Frontal cortex (tissue), 4 donors: ENCODE results near the gene MORC4. TPM values are rescaled to one million over a fixed set of nuclear protein-coding genes. Genes with fewer than 3 reads are reported as not detected.
"Not testable (repeated sequence)": the region's sequence is repeated elsewhere in the genome, so short reads cannot be mapped to it uniquely, and the experiment has no call there.

Experiments used
- DNase-seq, 2 donors: peaks; one replicate each; pipeline ENCODE4 v3.0.0; 2012; ENCODE audit warnings: low spot score in 2 of 2
- FAIRE-seq: peaks from 2 replicates; lab custom pipeline; 2012; peaks lifted over from hg19 to GRCh38; lab: Jason Lieb, UNC
- total RNA-seq: library from RNA; depleted of rRNA; stranded (reverse); fragments of >200 nt; gene quantifications from one replicate; pipeline ENCODE4 v1.2.3, GENCODE V29; 2014
- donor health status: control.
- donor health status: control.
- donor health status: control.

The MORC4 gene
- total RNA-seq: 4.1 TPM

DNA sequence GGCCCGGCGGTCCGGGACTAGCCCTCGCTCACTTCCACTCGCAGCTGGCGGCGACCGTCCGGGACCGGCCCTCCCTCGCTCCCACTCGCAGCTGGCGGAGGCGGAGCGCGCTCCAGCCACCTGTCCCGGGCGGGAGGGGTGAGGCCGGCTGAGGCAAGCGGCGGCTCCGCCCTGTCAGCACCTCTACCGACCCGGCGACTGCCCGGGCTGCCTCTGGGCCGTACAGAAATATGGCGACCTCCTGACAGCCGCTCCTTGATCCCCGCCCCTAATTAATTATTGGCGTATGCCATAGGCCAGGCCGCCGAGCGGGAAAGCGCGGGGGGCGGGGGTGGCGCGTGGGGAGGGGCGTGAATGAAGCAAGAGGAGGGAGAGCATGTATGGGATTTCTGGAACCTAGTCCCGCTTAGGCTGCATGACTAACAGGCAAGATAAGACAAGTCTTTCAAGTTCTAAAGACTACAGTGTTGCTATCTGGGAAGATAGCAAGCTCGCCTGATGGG lies at the start of gene MORC4:
MORC4 (minus strand) TSS at position 200 of the 503 bp plus-strand sequence. CDS start 243 bp downstream, outside the sequence.
- DNase-seq (peak; percentile 36 to 54), FAIRE-seq (no peak)

DNA sequence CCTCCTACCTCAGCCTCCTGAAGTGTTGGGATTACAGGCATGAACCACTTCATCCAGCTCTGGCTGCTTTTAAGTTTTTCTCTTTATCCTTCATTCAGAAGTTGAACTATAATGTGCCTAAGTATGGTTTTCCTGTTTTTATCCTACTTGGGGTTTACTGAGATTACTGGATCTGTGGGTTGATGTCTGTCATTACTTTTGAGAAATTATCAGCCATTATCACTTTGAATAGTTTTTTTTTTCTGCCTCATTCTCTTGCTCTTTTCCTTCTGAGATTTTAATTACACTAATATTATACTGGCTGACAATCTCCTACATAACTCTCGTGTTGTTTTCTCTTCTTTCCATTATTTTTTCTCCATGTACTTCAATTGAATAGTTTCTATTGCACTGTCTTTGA lies 47.6 kb upstream of the MORC4 start:
- FAIRE-seq (no peak), DNase-seq (no peak)

DNA sequence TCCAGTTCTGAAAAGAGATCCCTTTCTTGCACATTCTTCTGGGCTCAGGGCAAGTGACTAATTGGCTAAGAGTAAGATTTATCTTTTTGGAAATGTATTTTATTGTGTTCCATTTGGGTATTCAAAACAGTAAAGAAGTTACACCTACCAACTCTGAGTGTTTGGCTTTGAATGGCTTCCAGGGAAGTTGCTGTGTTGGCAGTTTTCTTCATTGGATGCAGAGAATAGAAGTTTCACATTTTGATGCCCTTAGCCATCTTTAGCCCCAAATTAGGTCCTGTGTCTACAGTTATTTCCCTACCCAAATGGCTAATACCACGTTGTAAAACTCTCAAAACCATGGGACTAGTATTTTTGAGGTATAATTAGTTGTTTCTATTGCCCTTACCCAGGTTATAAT lies 29.7 kb upstream of the MORC4 start:
- FAIRE-seq (no peak), DNase-seq (no peak)

DNA sequence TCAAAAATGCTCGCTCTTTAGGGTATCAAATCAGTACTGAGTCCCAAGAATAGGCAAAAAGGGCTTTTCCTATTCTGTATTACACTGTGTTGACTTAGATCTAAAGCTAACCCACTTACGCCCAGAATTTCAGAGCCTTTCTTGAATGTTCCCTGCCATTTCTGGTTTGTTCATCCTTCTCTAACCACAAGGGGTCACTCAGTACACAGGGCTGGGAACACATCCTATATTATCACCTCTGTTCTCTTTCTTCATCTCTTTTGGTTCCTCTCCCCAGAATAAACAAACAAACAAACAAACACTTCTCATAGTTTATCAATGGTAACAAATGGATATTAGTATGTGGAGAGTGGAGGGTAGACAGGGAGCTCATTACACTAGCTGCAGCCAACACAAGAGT lies 25.5 kb upstream of the MORC4 start:
- peak in 1 of 2 donors; percentile 2 for DNase-seq
- FAIRE-seq: no peak

DNA sequence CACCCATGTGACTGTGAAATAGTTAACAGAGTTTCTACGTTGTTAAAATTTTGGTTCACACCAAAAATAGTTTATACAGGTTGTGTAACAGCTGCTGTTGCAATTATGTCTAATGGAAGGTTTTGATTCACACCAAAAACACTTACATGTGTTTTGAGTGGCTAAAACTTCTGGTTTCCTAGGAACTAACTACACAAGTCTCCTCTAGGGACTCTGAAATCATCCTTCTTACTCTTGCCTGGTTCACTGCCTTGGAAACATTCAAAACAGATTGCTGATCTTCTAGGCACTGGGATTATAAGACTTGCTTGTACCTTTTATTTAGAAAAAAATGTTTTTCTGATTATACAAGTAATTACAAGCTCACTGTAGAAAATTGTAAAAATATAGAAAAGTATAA lies 14.9 kb upstream of the MORC4 start:
- DNase-seq (no peak), FAIRE-seq (no peak)

DNA sequence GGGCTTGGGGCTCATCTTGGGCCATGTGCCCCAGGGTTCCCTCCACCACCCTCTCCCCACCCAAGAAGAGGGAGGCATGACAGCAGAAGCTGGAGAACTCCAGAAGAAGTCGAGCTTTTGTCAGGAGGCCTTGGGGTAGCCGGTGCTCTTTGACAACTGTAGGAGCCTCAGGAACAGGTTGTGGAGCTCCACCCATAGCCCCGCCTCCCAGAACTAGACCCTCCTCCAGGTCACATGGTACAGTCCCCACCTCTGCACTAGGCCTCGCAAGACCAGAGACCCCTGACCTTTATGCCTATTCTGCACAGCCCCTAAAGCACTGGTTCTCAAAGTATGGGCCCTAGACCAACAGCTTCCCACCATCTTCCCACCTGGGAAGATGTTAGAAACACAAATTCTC lies 8.0 kb upstream of the MORC4 start:
- DNase-seq (no peak), FAIRE-seq (no peak)

- peak; percentile 12 to 39 for DNase-seq
- FAIRE-seq: no peak
Measured at GRCh38 chrX:106999002-106999975, 723 bp downstream of the MORC4 start.

GRCh38 chrX:106997611-106998010 lies 2.4 kb downstream of the MORC4 start:
- FAIRE-seq: no peak
- DNase-seq: no peak

DNA sequence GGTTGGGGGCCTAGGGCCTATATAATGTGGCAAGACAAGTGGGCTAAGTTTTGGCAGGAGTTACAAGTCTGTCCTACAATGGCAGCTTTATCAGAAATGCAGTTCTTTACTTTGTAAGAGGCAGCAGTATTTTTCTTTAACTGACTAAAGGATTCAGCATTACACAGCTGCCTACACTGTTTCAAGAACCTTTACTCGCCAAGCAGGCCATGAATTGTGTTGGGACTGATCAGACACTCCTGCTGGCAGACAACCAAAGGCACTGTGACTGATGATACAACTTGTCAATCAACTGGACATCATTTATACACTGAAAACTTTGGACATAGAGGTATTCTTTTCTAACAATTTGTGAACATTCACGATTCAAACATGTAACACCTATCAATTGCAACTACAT lies 4.3 kb downstream of the MORC4 start:
- FAIRE-seq: no peak
- no peak for DNase-seq

DNA sequence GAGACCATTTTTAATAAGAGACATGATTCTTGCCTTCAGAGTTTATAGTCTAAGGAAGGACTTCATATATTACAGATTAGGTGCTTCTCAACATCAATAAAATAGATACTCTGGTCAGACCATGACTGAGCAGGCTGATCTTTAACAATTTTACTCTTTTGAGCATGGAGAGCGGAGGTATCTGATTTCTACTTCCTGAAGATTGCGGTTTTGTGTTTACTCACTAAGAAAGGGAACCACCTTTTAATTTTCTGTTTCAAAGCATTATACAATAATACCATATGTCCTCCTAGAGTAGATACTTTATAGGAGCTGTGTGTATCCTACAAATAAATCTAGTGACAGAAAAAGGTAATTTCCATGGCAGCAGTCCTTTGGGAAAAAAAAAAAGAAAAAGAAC lies 12.5 kb downstream of the MORC4 start:
- DNase-seq: no peak

DNA sequence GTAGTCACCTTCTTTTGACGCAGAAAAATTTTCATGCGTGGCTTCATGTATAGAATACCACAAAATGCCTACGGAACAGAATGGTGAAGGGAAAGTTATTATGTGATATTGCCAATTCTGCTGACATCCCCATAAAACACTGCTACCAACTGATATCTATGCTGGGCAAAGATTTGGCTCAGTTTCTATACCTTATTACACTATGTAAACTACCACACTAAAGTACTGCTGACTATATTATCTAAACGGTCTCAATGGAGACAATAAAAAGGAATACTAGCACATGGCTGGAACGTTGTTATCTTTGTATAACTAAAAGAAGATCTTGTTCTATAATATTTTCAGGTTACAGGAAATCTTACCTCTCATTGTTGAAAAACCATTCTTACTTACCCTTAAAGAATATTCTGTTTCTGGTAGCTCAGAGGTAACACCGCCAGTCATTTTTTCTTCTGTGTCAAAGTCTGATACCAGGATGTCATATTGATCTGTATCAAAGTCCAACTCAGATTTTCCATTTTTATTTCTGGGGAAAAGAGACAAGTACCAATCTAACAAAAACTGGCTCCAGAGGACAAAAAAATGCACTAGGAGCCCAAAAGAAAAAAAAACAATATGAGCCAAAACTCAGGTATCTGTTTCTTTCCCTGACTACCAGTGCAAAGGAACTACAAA lies 18.9 kb downstream of the MORC4 start:
- FAIRE-seq: no peak
- DNase-seq: no peak

More for the DNA sequence above, 12.5 kb downstream of the MORC4 start:
- no peak for FAIRE-seq

- FAIRE-seq (no peak), DNase-seq (no peak)
Measured at GRCh38 chrX:106976416-106976815, 23.6 kb downstream of the MORC4 start.

DNA sequence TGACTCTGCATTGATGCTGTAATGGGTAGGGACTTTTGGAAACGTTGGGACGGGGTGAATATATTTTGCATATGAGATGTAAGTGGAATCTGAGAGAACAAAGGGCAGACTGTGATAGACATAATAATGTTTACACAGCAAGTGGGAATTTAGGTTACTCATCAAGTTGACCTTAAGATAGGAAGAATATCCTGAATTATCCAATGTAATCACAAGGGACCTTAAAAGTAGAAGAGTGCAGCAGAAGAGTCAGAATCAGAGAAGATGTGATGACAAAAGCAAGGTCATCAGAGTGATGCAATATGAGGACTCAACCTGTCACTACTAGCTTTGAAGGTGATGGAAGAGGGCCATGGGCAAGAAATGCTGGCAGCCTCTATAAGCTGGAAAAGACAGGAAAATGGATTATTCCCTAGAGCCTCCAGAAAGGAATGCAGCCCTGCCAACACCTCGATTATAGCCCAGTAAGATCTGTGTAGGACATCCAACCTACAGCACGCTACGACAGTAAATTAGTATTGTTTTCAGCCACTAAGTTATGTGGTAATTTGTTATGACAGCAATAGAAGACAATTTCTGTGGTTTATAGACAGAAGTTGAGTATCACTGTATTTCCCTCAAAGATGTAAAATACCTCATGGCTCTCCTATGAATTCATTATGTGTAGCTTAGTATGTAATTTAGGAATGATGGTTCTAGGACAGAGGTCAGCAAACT lies 26.4 kb downstream of the MORC4 start:
- no peak for FAIRE-seq

DNA sequence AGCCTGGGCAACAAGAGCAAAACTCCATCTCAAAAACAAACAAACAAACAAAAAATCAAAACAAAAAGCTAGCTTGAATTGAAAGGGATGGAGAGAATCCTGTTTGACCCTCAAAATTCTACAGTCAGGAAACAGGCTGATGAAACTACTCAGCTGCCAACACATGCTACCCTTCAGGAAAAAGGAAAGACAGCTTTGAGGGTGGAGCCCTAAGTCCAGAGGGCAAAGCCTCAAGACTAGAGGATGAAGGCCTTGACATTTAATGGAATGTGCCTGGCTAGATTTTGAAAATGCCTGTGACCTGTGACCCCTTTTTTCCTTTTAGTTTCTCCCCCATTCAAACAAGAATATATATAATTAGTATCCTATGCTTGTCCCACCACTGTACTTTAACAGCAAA lies 27.1 kb downstream of the MORC4 start:
- FAIRE-seq (no peak), DNase-seq (no peak)

More for the DNA sequence above, 26.4 kb downstream of the MORC4 start:
- DNase-seq: no peak

DNA sequence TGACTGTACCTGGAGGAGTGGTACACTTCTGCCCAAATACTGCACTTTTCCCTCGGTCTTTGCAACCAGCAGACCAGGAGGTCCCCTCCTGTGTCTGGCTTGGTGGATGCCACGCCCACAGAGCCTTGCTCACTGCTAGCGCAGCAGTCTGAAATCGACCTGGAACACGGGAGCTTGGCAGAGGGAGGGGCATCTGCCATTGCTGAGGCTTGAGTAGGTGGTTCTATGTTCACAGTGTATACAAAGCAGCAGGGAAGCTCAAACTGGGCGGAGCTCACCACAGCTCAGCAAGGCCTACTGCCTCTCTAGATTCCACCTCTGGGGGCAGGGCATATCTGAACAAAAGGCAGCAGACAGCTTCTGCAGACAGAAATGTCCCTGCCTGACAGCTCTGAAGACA lies 33.5 kb downstream of the MORC4 start:
- not testable (repeated sequence) for DNase-seq, FAIRE-seq

GRCh38 chrX:106964290-106964689 lies 35.7 kb downstream of the MORC4 start:
- no peak for FAIRE-seq
- no peak for DNase-seq

DNA sequence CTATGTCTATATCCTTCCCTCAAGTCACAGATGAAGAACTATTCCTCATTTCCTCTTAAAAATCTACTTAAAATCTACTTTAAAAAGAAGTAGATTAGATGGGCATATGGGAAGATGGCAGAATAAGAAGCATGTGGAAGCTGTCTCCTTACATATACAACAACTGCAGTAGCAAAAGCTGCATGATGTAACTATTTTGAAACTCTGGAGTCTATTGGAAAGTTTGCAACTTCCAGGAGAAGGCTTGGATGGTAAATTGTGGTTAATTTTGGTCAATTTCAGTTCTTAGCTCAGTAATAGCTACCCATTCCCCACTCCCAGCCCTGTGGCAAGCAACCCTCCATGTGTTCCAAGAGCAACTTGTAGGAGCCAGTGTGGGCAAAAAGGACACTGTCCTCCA lies 36.9 kb downstream of the MORC4 start:
- DNase-seq: no peak
- FAIRE-seq: no peak

GRCh38 chrX:106959901-106960300 lies 40.1 kb downstream of the MORC4 start:
- peak in 1 of 2 donors; percentile 3 for DNase-seq
- no peak for FAIRE-seq

DNA sequence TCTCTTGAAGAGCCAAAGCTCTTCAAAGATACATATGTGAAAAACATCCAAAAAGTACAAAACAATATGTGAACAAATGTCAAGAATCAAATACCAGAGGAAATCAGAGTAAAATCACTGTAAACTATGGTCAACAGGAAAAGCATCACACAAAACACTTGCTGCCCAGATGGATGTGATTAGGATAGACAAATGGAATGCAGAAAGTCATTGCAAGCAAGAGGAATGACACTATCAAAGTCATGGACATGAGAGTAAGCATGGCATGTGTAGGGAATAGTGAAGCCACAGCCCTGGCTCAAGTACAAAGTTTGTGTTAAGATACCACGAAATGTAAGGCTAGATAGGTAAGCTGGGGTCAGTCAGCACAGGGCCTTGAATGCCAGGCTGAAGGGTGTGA lies 42.2 kb downstream of the MORC4 start:
- DNase-seq (no peak), FAIRE-seq (no peak)
